Hepatocyte (in vitro differentiated cells): ENCODE results near the gene CLCF1. TPM values are rescaled to one million over a fixed set of nuclear protein-coding genes. Genes with fewer than 3 reads are reported as not detected.

Experiments used
- DNase-seq: peaks from one replicate; pipeline ENCODE4 v3.0.0-alpha.2; 2016; ENCODE audit warnings: low spot score
- H2AFZ ChIP-seq: fragments of 200-600 bp; sonication (generic); 2 replicates; pipeline ENCODE4 v1.6.0; 2016; ENCODE audit warnings: antibody characterized with exemption, mild to moderate bottlenecking
- H3K27ac ChIP-seq: fragments of 200-600 bp; sonication (generic); 2 replicates; pipeline ENCODE4 v1.5.1; 2016; ENCODE audit warnings: mild to moderate bottlenecking
- H3K27me3 ChIP-seq: fragments of 200-600 bp; sonication (generic); 2 replicates; pipeline ENCODE4 v1.6.1; 2016
- H3K36me3 ChIP-seq: fragments of 200-600 bp; sonication (generic); replicated peaks from 2 replicates; pipeline ENCODE4 v1.5.1; 2016; ENCODE audit warnings: low read depth; ENCODE audit not compliant: insufficient read depth
- H3K4me1 ChIP-seq: fragments of 200-600 bp; sonication (generic); 2 replicates; pipeline ENCODE4 v1.5.1; 2016; ENCODE audit warnings: mild to moderate bottlenecking, moderate library complexity; ENCODE audit not compliant: insufficient read depth
- H3K4me2 ChIP-seq: fragments of 200-600 bp; sonication (generic); 2 replicates; pipeline ENCODE4 v1.6.0; 2016
- H3K4me3 ChIP-seq: fragments of 200-600 bp; sonication (generic); 2 replicates; pipeline ENCODE4 v1.5.1; 2016; ENCODE audit warnings: mild to moderate bottlenecking
- H3K79me2 ChIP-seq: fragments of 200-600 bp; sonication (generic); 2 replicates; pipeline ENCODE4 v1.6.0; 2017; ENCODE audit warnings: mild to moderate bottlenecking
- H3K9me2 ChIP-seq: fragments of 200-600 bp; sonication (generic); replicated peaks from 2 replicates; pipeline ENCODE4 v1.6.0; 2017; ENCODE audit warnings: mild to moderate bottlenecking; ENCODE audit not compliant: insufficient read depth
- H3K9me3 ChIP-seq: fragments of 200-600 bp; sonication (generic); 2 replicates; pipeline ENCODE4 v1.5.1; 2016; ENCODE audit warnings: low read depth, mild to moderate bottlenecking
- H4K20me1 ChIP-seq: fragments of 200-600 bp; sonication (generic); 2 replicates; pipeline ENCODE4 v1.6.0; 2016; ENCODE audit warnings: mild to moderate bottlenecking; ENCODE audit not compliant: insufficient read depth, poor library complexity, severe bottlenecking
- CTCF ChIP-seq: fragments of 200-600 bp; sonication (generic); IDR thresholded peaks from 2 replicates; pipeline ENCODE4 v1.5.1; 2016; ENCODE audit warnings: antibody characterized with exemption, mild to moderate bottlenecking; ENCODE audit not compliant: poor library complexity
- EZH2 ChIP-seq: fragments of 200-600 bp; sonication (generic); IDR thresholded peaks from 2 replicates; pipeline ENCODE4 v1.6.1; 2016; ENCODE audit warnings: antibody characterized with exemption, mild to moderate bottlenecking, borderline replicate concordance
- EZH2phosphoT487 ChIP-seq: fragments of 200-600 bp; sonication (generic); IDR thresholded peaks from one replicate; pipeline ENCODE4 v1.6.1; 2018; ENCODE audit warnings: antibody characterized with exemption, mild to moderate bottlenecking, low read depth, moderate library complexity; ENCODE audit not compliant: unreplicated experiment, severe bottlenecking
- WGBS: methylation state at CpG from one replicate; pipeline ENCODE4 v1.1.6; 2016; ENCODE audit warnings: low lambda C conversion rate; ENCODE audit errors: missing lambda C conversion rate; 5-methylcytosine and 5-hydroxymethylcytosine counted together
- polyA plus RNA-seq: library from polyadenylated mRNA; unstranded; fragments of >200 nt; fragmentation: Nextera tagmentation; extraction: Ambion mirVana; gene quantifications from 2 replicates; pipeline ENCODE4 v1.2.1, GENCODE V29; 2016
- total RNA-seq: library from RNA; depleted of rRNA; stranded (reverse); fragments of >200 nt; gene quantifications from 2 replicates; pipeline ENCODE4 v1.2.3, GENCODE V29; 2014

CLCF1 gene
- total and polyA plus RNA-seq, 2 experiments from 2014 or later: 9.4 to 13.2 TPM

- no peaks in the 10 kb centered on the region for H3K9me2 ChIP-seq
- no peaks in the 10 kb centered on the region for H3K36me3 ChIP-seq
- H3K9me3 ChIP-seq: no peaks in the 10 kb centered on the region
- peak overlapping the region; percentile 91 for H3K4me2 ChIP-seq
- 7% methylated on average over 24 of the region's 40 CpGs for WGBS
- DNase-seq: peak; percentile 89
- H4K20me1 ChIP-seq: no peaks in the 10 kb centered on the region
- peaks cover 29% of the 10 kb centered on the region for H3K79me2 ChIP-seq
- H3K4me3 ChIP-seq: peak overlapping the region; percentile 97
- peaks cover 58% of the 10 kb centered on the region for H3K4me1 ChIP-seq
- no peak overlapping the region for H2AFZ ChIP-seq
- no peaks in the 10 kb centered on the region for H3K27me3 ChIP-seq
- H3K27ac ChIP-seq: peak overlapping the region; percentile 99
- TF ChIP-seq EZH2phosphoT487: no peak
- TF ChIP-seq EZH2: no peak
- peak; percentile 54 for TF ChIP-seq CTCF
Measured at GRCh38 chr11:67373648-67374570, 511 bp upstream of the CLCF1 start.

- Histone ChIP-seq H3K4me2 (peak overlapping the region; percentile 91), H3K79me2 (peaks cover 30% of the 10 kb centered on the region), H3K4me3 (peak overlapping the region; percentile 97), H2AFZ (no peak overlapping the region), H3K9me3 (no peaks in the 10 kb centered on the region), H3K36me3 (no peaks in the 10 kb centered on the region), H3K4me1 (peaks cover 67% of the 10 kb centered on the region), H3K27me3 (no peaks in the 10 kb centered on the region), H3K9me2 (no peaks in the 10 kb centered on the region), H4K20me1 (no peaks in the 10 kb centered on the region), H3K27ac (peak overlapping the region; percentile 99)
- WGBS: 2% methylated on average over 15 of the region's 78 CpGs
- peak; percentile 63 for DNase-seq
- TF ChIP-seq EZH2: no peak
- TF ChIP-seq EZH2phosphoT487: no peak
- no peak for TF ChIP-seq CTCF
Measured at GRCh38 chr11:67372321-67372992, 941 bp downstream of the CLCF1 start.

GRCh38 chr11:67371911-67372320, 1.5 kb downstream of the CLCF1 start:
- 14% methylated on average over 14 of the region's 16 CpGs for WGBS
- Histone ChIP-seq H3K27me3 (no peaks in the 10 kb centered on the region), H3K9me3 (no peaks in the 10 kb centered on the region), H2AFZ (no peak overlapping the region), H3K9me2 (no peaks in the 10 kb centered on the region), H4K20me1 (no peaks in the 10 kb centered on the region), H3K36me3 (no peaks in the 10 kb centered on the region), H3K4me1 (peaks cover 73% of the 10 kb centered on the region), H3K4me2 (peak overlapping the region; percentile 91), H3K79me2 (peaks cover 30% of the 10 kb centered on the region), H3K27ac (peak overlapping the region; percentile 99), H3K4me3 (peak overlapping the region; percentile 97)
- TF ChIP-seq EZH2phosphoT487 (no peak), CTCF (no peak), EZH2 (no peak)
- DNase-seq: no peak
